ENCODE results near the gene EEFSEC.

Gene EEFSEC

GRCh38 chr3:128334766-128335165, 181.5 kb downstream of the EEFSEC start:
- no peak overlapping the region for H2BK15ac ChIP-seq (replicated peaks; ENCODE audit: low read depth)
- H3K18ac ChIP-seq (ENCODE audit: low read length): no peak overlapping the region
- no peak overlapping the region for H4K5ac ChIP-seq (ENCODE audit: low read length)
- H3K4me1 ChIP-seq (ENCODE audit: control insufficient read depth, low read depth, low read length): no peaks in the 10 kb centered on the region
- no peak overlapping the region for H4K8ac ChIP-seq (ENCODE audit: low read depth, low read length)
- H3K4me2 ChIP-seq (ENCODE audit: low read length): no peak overlapping the region
- no peak overlapping the region for H2BK5ac ChIP-seq (ENCODE audit: low read length)
- H3K36me3 ChIP-seq (ENCODE audit: control insufficient read depth, insufficient read depth, low read length): no peaks in the 10 kb centered on the region
- no peak overlapping the region for H3K23ac ChIP-seq (ENCODE audit: low read length)
- no peak overlapping the region for H3K9ac ChIP-seq (ENCODE audit: low read length)
- WGBS (ENCODE audit: extremely low coverage, insufficient coverage, low lambda C conversion rate): no CpG with 5 or more reads among the region's 3 CpGs
- no peak overlapping the region for H3K27ac ChIP-seq (ENCODE audit: low read depth, low read length)
- H3K27me3 ChIP-seq (ENCODE audit: insufficient read depth, low read length, poor library complexity): no peaks in the 10 kb centered on the region
- no peak overlapping the region for H3K56ac ChIP-seq (ENCODE audit: low read length)
- H2AK5ac ChIP-seq (ENCODE audit: low read length): no peak overlapping the region
- H3K79me1 ChIP-seq (ENCODE audit: low read length): no peaks in the 10 kb centered on the region
- H2BK120ac ChIP-seq (ENCODE audit: low read depth, low read length): no peak overlapping the region
- DNase-seq: no peak
- no peaks in the 10 kb centered on the region for H3K79me2 ChIP-seq (ENCODE audit: control insufficient read depth, insufficient read depth, low read length)
- H3K4ac ChIP-seq (ENCODE audit: low read depth, low read length): no peak overlapping the region
- H3K4me3 ChIP-seq (ENCODE audit: low read length): no peak overlapping the region

- no peak overlapping the region for H4K8ac ChIP-seq (ENCODE audit: low read depth, low read length)
- no peak overlapping the region for H3K9ac ChIP-seq (ENCODE audit: low read length)
- H3K4me1 ChIP-seq (ENCODE audit: control insufficient read depth, low read depth, low read length): no peaks in the 10 kb centered on the region
- no peak overlapping the region for H3K4me2 ChIP-seq (ENCODE audit: low read length)
- H3K56ac ChIP-seq (ENCODE audit: low read length): no peak overlapping the region
- no peak overlapping the region for H2BK120ac ChIP-seq (ENCODE audit: low read depth, low read length)
- H3K27me3 ChIP-seq (ENCODE audit: insufficient read depth, low read length, poor library complexity): no peaks in the 10 kb centered on the region
- H2BK15ac ChIP-seq (replicated peaks; ENCODE audit: low read depth): no peak overlapping the region
- H3K18ac ChIP-seq (ENCODE audit: low read length): no peak overlapping the region
- H4K5ac ChIP-seq (ENCODE audit: low read length): no peak overlapping the region
- H3K27ac ChIP-seq (ENCODE audit: low read depth, low read length): no peak overlapping the region
- H3K79me1 ChIP-seq (ENCODE audit: low read length): no peaks in the 10 kb centered on the region
- no peaks in the 10 kb centered on the region for H3K79me2 ChIP-seq (ENCODE audit: control insufficient read depth, insufficient read depth, low read length)
- no peak overlapping the region for H3K4ac ChIP-seq (ENCODE audit: low read depth, low read length)
- DNase-seq: peak; percentile 62
- H2AK5ac ChIP-seq (ENCODE audit: low read length): no peak overlapping the region
- no peak overlapping the region for H3K23ac ChIP-seq (ENCODE audit: low read length)
- no CpG with 5 or more reads among the region's 5 CpGs for WGBS (ENCODE audit: extremely low coverage, insufficient coverage, low lambda C conversion rate)
- no peaks in the 10 kb centered on the region for H3K36me3 ChIP-seq (ENCODE audit: control insufficient read depth, insufficient read depth, low read length)
- H2BK5ac ChIP-seq (ENCODE audit: low read length): no peak overlapping the region
- H3K4me3 ChIP-seq (ENCODE audit: low read length): no peak overlapping the region
Measured at GRCh38 chr3:128335621-128336296, 182.5 kb downstream of the EEFSEC start.

- H3K9ac ChIP-seq (ENCODE audit: low read length): no peak overlapping the region
- no peak overlapping the region for H2BK120ac ChIP-seq (ENCODE audit: low read depth, low read length)
- no peak overlapping the region for H3K4me3 ChIP-seq (ENCODE audit: low read length)
- no peak overlapping the region for H3K4ac ChIP-seq (ENCODE audit: low read depth, low read length)
- H3K79me2 ChIP-seq (ENCODE audit: control insufficient read depth, insufficient read depth, low read length): no peaks in the 10 kb centered on the region
- H2BK15ac ChIP-seq (replicated peaks; ENCODE audit: low read depth): no peak overlapping the region
- no peak overlapping the region for H2BK5ac ChIP-seq (ENCODE audit: low read length)
- no peak overlapping the region for H3K23ac ChIP-seq (ENCODE audit: low read length)
- DNase-seq: no peak
- no peaks in the 10 kb centered on the region for H3K79me1 ChIP-seq (ENCODE audit: low read length)
- H3K56ac ChIP-seq (ENCODE audit: low read length): no peak overlapping the region
- H4K8ac ChIP-seq (ENCODE audit: low read depth, low read length): no peak overlapping the region
- no peaks in the 10 kb centered on the region for H3K36me3 ChIP-seq (ENCODE audit: control insufficient read depth, insufficient read depth, low read length)
- H2AK5ac ChIP-seq (ENCODE audit: low read length): no peak overlapping the region
- H3K27ac ChIP-seq (ENCODE audit: low read depth, low read length): no peak overlapping the region
- H4K5ac ChIP-seq (ENCODE audit: low read length): no peak overlapping the region
- WGBS (ENCODE audit: extremely low coverage, insufficient coverage, low lambda C conversion rate): no CpG with 5 or more reads among the region's 14 CpGs
- no peak overlapping the region for H3K18ac ChIP-seq (ENCODE audit: low read length)
- no peaks in the 10 kb centered on the region for H3K27me3 ChIP-seq (ENCODE audit: insufficient read depth, low read length, poor library complexity)
- no peaks in the 10 kb centered on the region for H3K4me1 ChIP-seq (ENCODE audit: control insufficient read depth, low read depth, low read length)
- no peak overlapping the region for H3K4me2 ChIP-seq (ENCODE audit: low read length)
Measured at GRCh38 chr3:128336337-128337156, 183.3 kb downstream of the EEFSEC start.

- Histone ChIP-seq H4K5ac (ENCODE audit: low read length) (no peak overlapping the region), H3K9ac (ENCODE audit: low read length) (no peak overlapping the region), H2AK5ac (ENCODE audit: low read length) (no peak overlapping the region), H3K18ac (ENCODE audit: low read length) (no peak overlapping the region), H4K8ac (ENCODE audit: low read depth, low read length) (no peak overlapping the region), H3K79me1 (ENCODE audit: low read length) (no peaks in the 10 kb centered on the region), H3K4ac (ENCODE audit: low read depth, low read length) (no peak overlapping the region), H3K23ac (ENCODE audit: low read length) (no peak overlapping the region), H2BK5ac (ENCODE audit: low read length) (no peak overlapping the region), H3K56ac (ENCODE audit: low read length) (no peak overlapping the region), H3K27ac (ENCODE audit: low read depth, low read length) (no peak overlapping the region), H3K4me2 (ENCODE audit: low read length) (no peak overlapping the region), H3K4me3 (ENCODE audit: low read length) (no peak overlapping the region), H2BK120ac (ENCODE audit: low read depth, low read length) (no peak overlapping the region), H3K4me1 (ENCODE audit: control insufficient read depth, low read depth, low read length) (no peaks in the 10 kb centered on the region), H3K27me3 (ENCODE audit: insufficient read depth, low read length, poor library complexity) (no peaks in the 10 kb centered on the region), H3K79me2 (ENCODE audit: control insufficient read depth, insufficient read depth, low read length) (no peaks in the 10 kb centered on the region), H3K36me3 (ENCODE audit: control insufficient read depth, insufficient read depth, low read length) (no peaks in the 10 kb centered on the region), H2BK15ac (replicated peaks; ENCODE audit: low read depth) (no peak overlapping the region)
- WGBS (ENCODE audit: extremely low coverage, insufficient coverage, low lambda C conversion rate): no CpG with 5 or more reads among the region's 10 CpGs
- DNase-seq: no peak
Measured at GRCh38 chr3:128337305-128337704, 184.0 kb downstream of the EEFSEC start.

- Histone ChIP-seq H3K18ac (ENCODE audit: low read length) (no peak overlapping the region), H2AK5ac (ENCODE audit: low read length) (no peak overlapping the region), H3K4me1 (ENCODE audit: control insufficient read depth, low read depth, low read length) (no peaks in the 10 kb centered on the region), H2BK15ac (replicated peaks; ENCODE audit: low read depth) (no peak overlapping the region), H3K4me3 (ENCODE audit: low read length) (no peak overlapping the region), H3K4ac (ENCODE audit: low read depth, low read length) (no peak overlapping the region), H2BK120ac (ENCODE audit: low read depth, low read length) (no peak overlapping the region), H3K36me3 (ENCODE audit: control insufficient read depth, insufficient read depth, low read length) (no peaks in the 10 kb centered on the region), H3K27me3 (ENCODE audit: insufficient read depth, low read length, poor library complexity) (no peaks in the 10 kb centered on the region), H3K9ac (ENCODE audit: low read length) (no peak overlapping the region), H3K23ac (ENCODE audit: low read length) (no peak overlapping the region), H4K5ac (ENCODE audit: low read length) (no peak overlapping the region), H4K8ac (ENCODE audit: low read depth, low read length) (no peak overlapping the region), H3K4me2 (ENCODE audit: low read length) (no peak overlapping the region), H3K79me2 (ENCODE audit: control insufficient read depth, insufficient read depth, low read length) (no peaks in the 10 kb centered on the region), H2BK5ac (ENCODE audit: low read length) (no peak overlapping the region), H3K27ac (ENCODE audit: low read depth, low read length) (no peak overlapping the region), H3K79me1 (ENCODE audit: low read length) (no peaks in the 10 kb centered on the region), H3K56ac (ENCODE audit: low read length) (no peak overlapping the region)
- no peak for DNase-seq
- no CpG with 5 or more reads among the region's 12 CpGs for WGBS (ENCODE audit: extremely low coverage, insufficient coverage, low lambda C conversion rate)
Measured at GRCh38 chr3:128338536-128339330, 185.5 kb downstream of the EEFSEC start.

Data from mesendoderm (in vitro differentiated cells).